GM12892 (cell line): ENCODE data around the gene IFNB1.

Experiments used
- POLR2A ChIP-seq: IDR thresholded peaks from 2 replicates; pipeline ENCODE4 v1.6.1; 2011; ENCODE audit warnings: low read depth, low read length, control low read depth
- POLR2AphosphoS5 ChIP-seq: IDR thresholded peaks from 2 replicates; pipeline ENCODE4 v1.6.1; 2011; ENCODE audit warnings: low read depth, low read length, control low read depth
- TAF1 ChIP-seq: IDR thresholded peaks from 2 replicates; pipeline ENCODE4 v1.6.1; 2011; ENCODE audit warnings: low read depth, mild to moderate bottlenecking, control low read depth, low read length, borderline replicate concordance

DNA sequence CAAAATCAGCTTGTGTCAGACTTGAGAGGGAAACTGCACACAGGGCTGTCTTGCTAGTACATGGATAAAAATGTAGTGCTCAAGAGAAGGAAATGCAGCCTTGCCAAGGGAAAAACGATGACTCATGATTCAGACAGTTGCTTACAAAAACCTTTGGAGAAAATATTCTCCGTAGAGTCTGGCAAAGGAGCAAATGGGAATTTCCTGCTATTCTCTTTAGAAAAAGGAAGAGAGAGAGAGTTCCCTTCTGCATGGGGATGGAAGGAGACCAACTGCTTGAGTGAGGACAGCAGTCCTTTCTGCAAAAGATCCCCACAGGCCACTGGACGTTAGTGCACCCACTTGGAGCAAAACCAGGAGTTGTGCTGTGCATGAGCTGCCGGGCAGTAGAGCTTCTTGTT lies 7.6 kb downstream of the IFNB1 start:
- no peak for TF ChIP-seq POLR2AphosphoS5
- TF ChIP-seq POLR2A, result no peak
- TF ChIP-seq TAF1, result no peak
